GM23338 (cell line): ENCODE measurements around the gene BTNL2. TPM values are rescaled to one million over a fixed set of nuclear protein-coding genes. Genes with fewer than 3 reads are reported as not detected.

Source experiments
- ATAC-seq: fragments of 200-7000 bp; cut with Tn5 transposase; 3 replicates; pipeline ENCODE4 v1.9.1; 2020
- DNase-seq: peaks from one replicate; pipeline ENCODE4 v3.0.0-alpha.2; 2015; ENCODE audit warnings: low spot score
- H2AFZ ChIP-seq: fragments of 200-600 bp; sonication (generic); 2 replicates; pipeline ENCODE4 v1.8.0; 2016; ENCODE audit warnings: antibody characterized with exemption, mild to moderate bottlenecking, moderate library complexity
- H3F3A ChIP-seq: fragments of 200-600 bp; sonication (generic); replicated peaks from 2 replicates; pipeline ENCODE4 v1.8.0; 2017; ENCODE audit warnings: antibody characterized with exemption, mixed run types, low read depth
- H3K27ac ChIP-seq: fragments of 200-600 bp; sonication (generic); 2 replicates; pipeline ENCODE4 v1.6.1; 2016; ENCODE audit warnings: low read depth
- H3K27me3 ChIP-seq: fragments of 200-600 bp; sonication (generic); 2 replicates; pipeline ENCODE4 v1.8.0; 2016; ENCODE audit warnings: mild to moderate bottlenecking, mixed run types, moderate library complexity; ENCODE audit not compliant: insufficient read depth
- H3K36me3 ChIP-seq: fragments of 200-600 bp; sonication (generic); 2 replicates; pipeline ENCODE4 v1.8.0; 2016; ENCODE audit warnings: mild to moderate bottlenecking; ENCODE audit not compliant: insufficient read depth
- H3K4me1 ChIP-seq: fragments of 200-600 bp; sonication (generic); 2 replicates; pipeline ENCODE4 v1.8.0; 2016; ENCODE audit warnings: mild to moderate bottlenecking, moderate library complexity; ENCODE audit not compliant: insufficient read depth
- H3K4me2 ChIP-seq: fragments of 200-600 bp; sonication (generic); 2 replicates; pipeline ENCODE4 v1.7.1; 2017; ENCODE audit warnings: mixed run types
- H3K4me3 ChIP-seq: fragments of 200-600 bp; sonication (generic); 2 replicates; pipeline ENCODE4 v1.6.1; 2016; ENCODE audit warnings: mixed run types
- H3K79me2 ChIP-seq: fragments of 200-600 bp; sonication (generic); replicated peaks from 2 replicates; pipeline ENCODE4 v1.8.0; 2017; ENCODE audit warnings: mild to moderate bottlenecking; ENCODE audit not compliant: insufficient read depth
- H3K9me2 ChIP-seq: fragments of 200-600 bp; sonication (generic); 2 replicates; pipeline ENCODE4 v1.8.0; 2017; ENCODE audit not compliant: insufficient read depth
- H4K20me1 ChIP-seq: fragments of 200-600 bp; sonication (generic); replicated peaks from 2 replicates; pipeline ENCODE4 v1.8.0; 2017; ENCODE audit warnings: mild to moderate bottlenecking; ENCODE audit not compliant: insufficient read depth
- H3K27ac Mint-ChIP-seq: 2 replicates; pipeline ENCODE4 v1.8.0; 2020; ENCODE audit warnings: inconsistent platforms, mild to moderate bottlenecking, moderate library complexity, mixed read lengths
- H3K27me3 Mint-ChIP-seq: 3 replicates; pipeline ENCODE4 v1.8.0; 2022; ENCODE audit warnings: low read depth, mild to moderate bottlenecking, moderate library complexity, mixed read lengths, inconsistent platforms; ENCODE audit not compliant: insufficient read depth, poor library complexity
- H3K36me3 Mint-ChIP-seq: 3 replicates; pipeline ENCODE4 v1.8.0; 2021; ENCODE audit warnings: low read depth, mild to moderate bottlenecking, inconsistent platforms, moderate library complexity, mixed read lengths
- H3K4me1 Mint-ChIP-seq: 3 replicates; pipeline ENCODE4 v1.8.0; 2020; ENCODE audit warnings: mild to moderate bottlenecking, inconsistent platforms, mixed read lengths
- H3K4me3 Mint-ChIP-seq: 3 replicates; pipeline ENCODE4 v1.8.0; 2021; ENCODE audit warnings: moderate library complexity, mild to moderate bottlenecking, inconsistent platforms, mixed read lengths
- H3K9me3 Mint-ChIP-seq: 3 replicates; pipeline ENCODE4 v1.8.0; 2020; ENCODE audit warnings: moderate library complexity, mild to moderate bottlenecking, inconsistent platforms, mixed read lengths
- CREB1 ChIP-seq: fragments of 250-450 bp; sonication (Bioruptor Pico); IDR thresholded peaks from 2 replicates; pipeline ENCODE4 v1.5.0; 2020; ENCODE audit warnings: low read depth, mild to moderate bottlenecking, moderate library complexity
- CTCF ChIP-seq, 2 experiments: fragments of 200-600 bp in 1 of 2; sonication (generic) in 1 of 2; conservative IDR thresholded peaks; 2 replicates each; pipeline versions ENCODE4 v1.5.1 to v1.6.1; 2016 to 2017; ENCODE audit warnings: antibody characterized with exemption in 2 of 2, low read depth in 2 of 2, mild to moderate bottlenecking in 2 of 2, moderate library complexity in 1 of 2
- ETS1 ChIP-seq: IDR thresholded peaks from 2 replicates; pipeline ENCODE4 v1.6.1; 2016; ENCODE audit warnings: antibody characterized with exemption
- EZH2 ChIP-seq: fragments of 200-600 bp; sonication (generic); IDR thresholded peaks from one replicate; pipeline ENCODE4 v1.8.0; 2017; ENCODE audit warnings: antibody characterized with exemption, mild to moderate bottlenecking, low read depth; ENCODE audit not compliant: unreplicated experiment
- JUNB ChIP-seq: IDR thresholded peaks from one replicate; pipeline ENCODE4 v1.6.1; 2016; ENCODE audit warnings: antibody characterized with exemption; ENCODE audit not compliant: unreplicated experiment
- NANOG ChIP-seq: IDR thresholded peaks from 2 replicates; pipeline ENCODE4 v1.6.1; 2016; ENCODE audit warnings: antibody characterized with exemption, borderline replicate concordance
- POLR2AphosphoS5 ChIP-seq: IDR thresholded peaks from 2 replicates; pipeline ENCODE4 v1.6.1; 2016; ENCODE audit warnings: antibody characterized with exemption, low read depth
- REST ChIP-seq: IDR thresholded peaks from one replicate; pipeline ENCODE4 v1.6.1; 2018; ENCODE audit warnings: antibody characterized with exemption; ENCODE audit not compliant: unreplicated experiment
- STAT1 ChIP-seq: IDR thresholded peaks from one replicate; pipeline ENCODE4 v1.6.1; 2016; ENCODE audit warnings: antibody characterized with exemption; ENCODE audit not compliant: unreplicated experiment
- polyA plus RNA-seq: library from polyadenylated mRNA; unstranded; fragments of >200 nt; fragmentation: Nextera tagmentation; extraction: Ambion mirVana; gene quantifications from 2 replicates; pipeline ENCODE4 v1.2.1, GENCODE V29; 2016
- total RNA-seq: library from RNA; depleted of rRNA; stranded (reverse); fragments of >200 nt; shearing (Covaris generic); gene quantifications from 2 replicates; pipeline ENCODE4 v1.2.3, GENCODE V29; 2014

Gene BTNL2
- total and polyA plus RNA-seq, 2 experiments from 2014 or later: not detected

- TF ChIP-seq CREB1 (CRISPR knock-in tag): no peak
- no peak for TF ChIP-seq POLR2AphosphoS5
- TF ChIP-seq JUNB: no peak
- no peak for TF ChIP-seq REST
- no peak for TF ChIP-seq EZH2
- TF ChIP-seq STAT1: no peak
- TF ChIP-seq ETS1: no peak
Observed at GRCh38 chr6:32405656-32406055, 1.3 kb downstream of the BTNL2 start (continued).

GRCh38 chr6:32402812-32403211 is 4.2 kb downstream of the BTNL2 start:
- Histone ChIP-seq H3K9me2 (no peaks in the 10 kb centered on the region), H2AFZ (no peak overlapping the region), H4K20me1 (no peaks in the 10 kb centered on the region), H3K27me3 (no peaks in the 10 kb centered on the region), H3K4me3 (no peak overlapping the region), H3K36me3 (no peaks in the 10 kb centered on the region), H3K4me2 (no peak overlapping the region), H3K27ac (no peak overlapping the region), H3K79me2 (no peaks in the 10 kb centered on the region), H3K4me1 (no peaks in the 10 kb centered on the region), H3F3A (no peaks in the 10 kb centered on the region)
- Mint-ChIP-seq H3K9me3 (peaks cover 3% of the 10 kb centered on the region; the same call in 1 of the 3 replicates), H3K27ac (no peak overlapping the region), H3K4me3 (no peak overlapping the region), H3K36me3 (no peaks in the 10 kb centered on the region), H3K27me3 (peaks cover 9% of the 10 kb centered on the region), H3K4me1 (peaks cover 3% of the 10 kb centered on the region; the same call in 2 of the 3 replicates)
- DNase-seq (peak; percentile 41), ATAC-seq (peak; percentile 72)
- TF ChIP-seq CTCF (conservative IDR thresholded peaks at IDR 0.05; ENCODE audit: low read depth in 2 of 2) (peak; percentile 2 to 19; a peak in 1 of 4 replicates), NANOG (no peak), JUNB (no peak), ETS1 (no peak)
